HepG2 (cell line): ENCODE data around the gene DUS2. TPM values are rescaled to one million over a fixed set of nuclear protein-coding genes. Genes with fewer than 3 reads are reported as not detected.

Experiments
- CTCF ChIP-seq: sonication (generic); formaldehyde crosslinking; IDR thresholded peaks from 2 replicates; pipeline ENCODE4 v1.5.0; 2020; ENCODE audit warnings: mild to moderate bottlenecking, missing genetic modification reagents, moderate library complexity
- EED ChIP-seq: sonication (generic); formaldehyde crosslinking; IDR thresholded peaks from 2 replicates; pipeline ENCODE4 v1.5.0; 2020; ENCODE audit warnings: mild to moderate bottlenecking, missing genetic modification reagents
- KDM5A ChIP-seq: fragments of 200-600 bp; sonication (generic); IDR thresholded peaks from 2 replicates; pipeline ENCODE4 v1.7.0; 2018; ENCODE audit warnings: antibody characterized with exemption, mild to moderate bottlenecking, low read length, borderline replicate concordance
- KLF16 ChIP-seq, 2 experiments: sonication (generic) in 1 of 2; formaldehyde crosslinking in 1 of 2; IDR thresholded peaks; 2 replicates each; pipeline versions ENCODE4 v1.6.1 to v1.8.0; 2016 to 2023; ENCODE audit warnings: missing genetic modification reagents in 2 of 2, missing compliant biosample characterization in 1 of 2
- MBD4 ChIP-seq: IDR thresholded peaks from 2 replicates; pipeline ENCODE4 v1.6.1; 2012; ENCODE audit warnings: low read length, inconsistent platforms, borderline replicate concordance
- MIER3 ChIP-seq: IDR thresholded peaks from 2 replicates; pipeline ENCODE4 v1.6.1; 2016; ENCODE audit warnings: missing compliant biosample characterization, borderline replicate concordance
- NRL ChIP-seq: sonication (generic); formaldehyde crosslinking; IDR thresholded peaks from 2 replicates; pipeline ENCODE4 v1.5.0; 2020; ENCODE audit warnings: missing genetic modification reagents, mild to moderate bottlenecking, moderate library complexity, borderline replicate concordance
- POGK ChIP-seq: sonication (generic); formaldehyde crosslinking; conservative IDR thresholded peaks from 2 replicates; pipeline ENCODE4 v1.8.0; 2022; ENCODE audit warnings: mild to moderate bottlenecking, moderate library complexity, missing genetic modification reagents
- POLR2A ChIP-seq, 2 experiments: IDR thresholded peaks; 2 replicates each; pipeline ENCODE4 v1.6.1; 2011; ENCODE audit warnings: low read depth in 2 of 2, low read length in 2 of 2, mild to moderate bottlenecking in 1 of 2, moderate library complexity in 1 of 2; ENCODE audit not compliant: insufficient read depth in 1 of 2
- SSRP1 ChIP-seq: IDR thresholded peaks from 2 replicates; pipeline ENCODE4 v1.6.1; 2016; ENCODE audit warnings: control low read depth
- USF2 ChIP-seq, 2 experiments: sonication (generic) in 1 of 2; formaldehyde crosslinking in 1 of 2; IDR thresholded peaks; 2 replicates each; pipeline versions ENCODE4 v1.5.1 to v1.6.1; 2011 to 2020; ENCODE audit warnings: borderline replicate concordance in 1 of 2, low read depth in 1 of 2, low read length in 1 of 2, mild to moderate bottlenecking in 1 of 2, missing genetic modification reagents in 1 of 2, moderate library complexity in 1 of 2
- ZBTB2 ChIP-seq: sonication (generic); formaldehyde crosslinking; IDR thresholded peaks from 2 replicates; pipeline ENCODE4 v1.8.0; 2022; ENCODE audit warnings: low read depth, missing genetic modification reagents
- ZNF143 ChIP-seq: sonication (generic); formaldehyde crosslinking; IDR thresholded peaks from 2 replicates; pipeline ENCODE4 v1.4.0; 2020; ENCODE audit warnings: missing genetic modification reagents
- ZNF251 ChIP-seq: sonication (generic); formaldehyde crosslinking; IDR thresholded peaks from 2 replicates; pipeline ENCODE4 v1.9.0; 2021; ENCODE audit warnings: mild to moderate bottlenecking, missing genetic modification reagents
- ZNF431 ChIP-seq: sonication (generic); formaldehyde crosslinking; IDR thresholded peaks from 2 replicates; pipeline ENCODE4 v1.9.0; 2022; ENCODE audit warnings: missing genetic modification reagents, low read depth, mild to moderate bottlenecking, borderline replicate concordance
- ZNF781 ChIP-seq: sonication (generic); formaldehyde crosslinking; IDR thresholded peaks from 2 replicates; pipeline ENCODE4 v1.5.1; 2020; ENCODE audit warnings: borderline replicate concordance, mild to moderate bottlenecking, missing genetic modification reagents; ENCODE audit errors: not compliant biosample characterization
- ZXDC ChIP-seq: sonication (generic); formaldehyde crosslinking; IDR thresholded peaks from 2 replicates; pipeline ENCODE4 v1.5.0; 2020; ENCODE audit warnings: mild to moderate bottlenecking, missing genetic modification reagents
- polyA plus RNA-seq, 8 experiments: library from polyadenylated mRNA; depleted of rRNA in 3 of 8; stranded (reverse) in 7 of 8; unstranded in 1 of 8; fragments of >200 nt; fragmentation: Illumina TruSeq in 4 of 8; extraction: Trizol in 4 of 8; gene quantifications; 2 replicates each; pipeline versions ENCODE4 v1.2.1 to v1.2.3, GENCODE V29; 2011 to 2016; ENCODE audit warnings: low read depth in 4 of 8, missing spikeins in 1 of 8, mixed read lengths in 1 of 8; ENCODE audit not compliant: insufficient read depth in 1 of 8
- total RNA-seq, 5 experiments: library from RNA; depleted of rRNA; stranded (reverse); fragments of >200 nt; fragmentation: Illumina TruSeq; extraction: Trizol; gene quantifications; 2 replicates each; pipeline ENCODE4 v1.2.3, GENCODE V29; 2016; ENCODE audit warnings: low read depth in 1 of 5

DUS2 gene
- total and polyA plus RNA-seq, 2 of the 13 experiments (the other 11 are each of a cell fraction or from before 2014, with no cell fraction given), result 17.8 to 25.1 TPM

- peak; percentile 76; the same call in 1 of the 2 replicates for TF ChIP-seq NRL (CRISPR knock-in tag)
- no peak for TF ChIP-seq ZNF251 (CRISPR knock-in tag)
- peak; percentile 61; the same call in 1 of the 2 replicates for TF ChIP-seq KDM5A
- peak in 1 of 2 experiments; percentile 98; a peak in 2 of 4 replicates for TF ChIP-seq KLF16 (CRISPR knock-in tag; IDR thresholded peaks at IDR 0.05)
- peak; percentile 50 for TF ChIP-seq ZNF781 (CRISPR knock-in tag)
- TF ChIP-seq MBD4, result no peak
- peak; percentile 77 for TF ChIP-seq ZNF143 (CRISPR knock-in tag)
- peak; percentile 89 for TF ChIP-seq POGK (CRISPR knock-in tag)
- no peak for TF ChIP-seq CTCF (CRISPR knock-in tag)
- peak; percentile 78 for TF ChIP-seq ZBTB2 (CRISPR knock-in tag)
- TF ChIP-seq ZNF431, result peak; percentile 83; the same call in 1 of the 2 replicates
- TF ChIP-seq MIER3 (CRISPR knock-in tag), result peak; percentile 98
- TF ChIP-seq EED (CRISPR knock-in tag), result no peak
- no peak; the same call in 1 of the 2 replicates for TF ChIP-seq SSRP1 (CRISPR knock-in tag)
- peak; percentile 87 to 88 for TF ChIP-seq POLR2A (IDR thresholded peaks at IDR 0.05; ENCODE audit: insufficient read depth in 1 of 2, low read depth in 2 of 2, low read length in 2 of 2)
- no peak for TF ChIP-seq USF2 (IDR thresholded peaks at IDR 0.05; ENCODE audit: low read depth, low read length)
- no peak; the same call in 1 of the 2 replicates for TF ChIP-seq USF2 (CRISPR knock-in tag; IDR thresholded peaks at IDR 0.05; ENCODE audit: borderline replicate concordance)
- peak; percentile 98 for TF ChIP-seq ZXDC
These were observed 56.7 kb downstream of the DUS2 start (continued) for GRCh38 chr16:68079626-68080344.
